OCI-LY1 (cell line): ENCODE measurements around the gene GATD1.
A peak's percentile ranks its signal among the peaks of the same experiment; 100 is the strongest.

Source experiments
- H2AFZ ChIP-seq: fragments of 200-600 bp; sonication (generic), shearing (Covaris generic); 2 replicates; pipeline ENCODE4 v1.6.0; 2014; ENCODE audit warnings: antibody characterized with exemption, mild to moderate bottlenecking, low read length
- H3F3A ChIP-seq: fragments of 200-600 bp; sonication (generic), shearing (Covaris generic); 2 replicates; pipeline ENCODE4 v1.6.0; 2014; ENCODE audit warnings: mild to moderate bottlenecking, antibody characterized with exemption, low read length, moderate library complexity; ENCODE audit not compliant: insufficient read depth
- H3K27ac ChIP-seq: fragments of 200-600 bp; sonication (generic); 2 replicates; pipeline ENCODE4 v1.5.1; 2014; ENCODE audit warnings: low read length, mixed run types, mild to moderate bottlenecking, low read depth; ENCODE audit not compliant: poor library complexity, severe bottlenecking
- H3K27me3 ChIP-seq: fragments of 200-600 bp; sonication (generic); 2 replicates; pipeline ENCODE4 v1.6.0; 2014; ENCODE audit warnings: antibody characterized with exemption, mild to moderate bottlenecking, low read length, moderate library complexity; ENCODE audit not compliant: insufficient read depth
- H3K36me3 ChIP-seq: fragments of 200-600 bp; sonication (generic); 2 replicates; pipeline ENCODE4 v1.6.1; 2014; ENCODE audit warnings: mild to moderate bottlenecking, antibody characterized with exemption, low read length, moderate library complexity, mixed read lengths; ENCODE audit not compliant: insufficient read depth
- H3K4me1 ChIP-seq: fragments of 200-600 bp; sonication (generic); 2 replicates; pipeline ENCODE4 v1.5.1; 2014; ENCODE audit warnings: mild to moderate bottlenecking, low read length, moderate library complexity; ENCODE audit not compliant: insufficient read depth, severe bottlenecking
- H3K4me2 ChIP-seq: fragments of 200-600 bp; sonication (generic), shearing (Covaris generic); 2 replicates; pipeline ENCODE4 v1.6.1; 2014; ENCODE audit warnings: low read length
- H3K4me3 ChIP-seq: fragments of 200-600 bp; sonication (generic); 2 replicates; pipeline ENCODE4 v1.5.1; 2014; ENCODE audit warnings: low read length, low read depth, mild to moderate bottlenecking, mixed read lengths; ENCODE audit not compliant: poor library complexity, severe bottlenecking
- H3K79me2 ChIP-seq: fragments of 200-600 bp; shearing (Covaris generic); 2 replicates; pipeline ENCODE4 v1.6.1; 2016; ENCODE audit warnings: mixed run types, low read length, mixed read lengths; ENCODE audit not compliant: insufficient read depth
- H3K9ac ChIP-seq: fragments of 200-600 bp; sonication (generic), shearing (Covaris generic); 2 replicates; pipeline ENCODE4 v1.6.1; 2014; ENCODE audit warnings: mild to moderate bottlenecking, low read length, mixed read lengths
- H3K9me2 ChIP-seq: fragments of 200-600 bp; sonication (generic), shearing (Covaris generic); 2 replicates; pipeline ENCODE4 v1.6.1; 2014; ENCODE audit warnings: low read depth, mild to moderate bottlenecking, low read length, mixed read lengths
- H3K9me3 ChIP-seq: fragments of 200-600 bp; shearing (Covaris generic); 2 replicates; pipeline ENCODE4 v1.6.1; 2014; ENCODE audit warnings: low read length, mixed read lengths
- H4K20me1 ChIP-seq: fragments of 200-600 bp; sonication (generic), shearing (Covaris generic); 2 replicates; pipeline ENCODE4 v1.6.0; 2016; ENCODE audit warnings: mild to moderate bottlenecking, low read length; ENCODE audit not compliant: insufficient read depth
- CTCF ChIP-seq: fragments of 200-600 bp; sonication (generic), shearing (Covaris generic); IDR thresholded peaks from 2 replicates; pipeline ENCODE4 v1.5.1; 2017; ENCODE audit warnings: mild to moderate bottlenecking, antibody characterized with exemption, low read length, moderate library complexity, mixed read lengths
- EZH2 ChIP-seq: fragments of 200-600 bp; sonication (generic), shearing (Covaris generic); IDR thresholded peaks from 2 replicates; pipeline ENCODE4 v1.8.0; 2017; ENCODE audit warnings: borderline replicate concordance, mixed run types, mild to moderate bottlenecking, antibody characterized with exemption, low read length, moderate library complexity, mixed read lengths

GATD1 gene

GRCh38 chr11:762421-763072 is 14.7 kb downstream of the GATD1 start:
- Histone ChIP-seq H3K4me3 (no peak overlapping the region), H3K79me2 (no peaks in the 10 kb centered on the region), H2AFZ (no peak overlapping the region), H4K20me1 (no peaks in the 10 kb centered on the region), H3K9ac (no peak overlapping the region; the same call in 1 of the 2 replicates), H3K27me3 (no peaks in the 10 kb centered on the region), H3K9me3 (no peaks in the 10 kb centered on the region), H3K9me2 (no peaks in the 10 kb centered on the region), H3K36me3 (peaks cover 89% of the 10 kb centered on the region), H3K4me2 (no peak overlapping the region), H3K4me1 (peaks cover 5% of the 10 kb centered on the region), H3F3A (no peaks in the 10 kb centered on the region), H3K27ac (peak overlapping the region; percentile 47)
- TF ChIP-seq EZH2 (no peak), CTCF (peak; percentile 39; the same call in 1 of the 2 replicates)

GRCh38 chr11:761526-762108 is 15.7 kb downstream of the GATD1 start:
- H3F3A ChIP-seq: no peaks in the 10 kb centered on the region
- H3K79me2 ChIP-seq: no peaks in the 10 kb centered on the region
- peaks cover 5% of the 10 kb centered on the region for H3K4me1 ChIP-seq
- H3K4me3 ChIP-seq: no peak overlapping the region
- H3K9me2 ChIP-seq: no peaks in the 10 kb centered on the region
- peaks cover 89% of the 10 kb centered on the region for H3K36me3 ChIP-seq
- H3K4me2 ChIP-seq: no peak overlapping the region
- no peaks in the 10 kb centered on the region for H3K9me3 ChIP-seq
- TF ChIP-seq EZH2 (no peak), CTCF (no peak)
- H4K20me1 ChIP-seq: no peaks in the 10 kb centered on the region
- H3K27ac ChIP-seq: no peak overlapping the region
- H3K9ac ChIP-seq: no peak overlapping the region
- H2AFZ ChIP-seq: no peak overlapping the region
- no peaks in the 10 kb centered on the region for H3K27me3 ChIP-seq

- peaks cover 5% of the 10 kb centered on the region for H3K4me1 ChIP-seq
- peaks cover 91% of the 10 kb centered on the region for H3K36me3 ChIP-seq
- no peaks in the 10 kb centered on the region for H3K9me2 ChIP-seq
- H2AFZ ChIP-seq: no peak overlapping the region
- no peak overlapping the region for H3K4me3 ChIP-seq
- no peaks in the 10 kb centered on the region for H3F3A ChIP-seq
- H3K4me2 ChIP-seq: no peak overlapping the region
- H3K27me3 ChIP-seq: no peaks in the 10 kb centered on the region
- H3K9me3 ChIP-seq: no peaks in the 10 kb centered on the region
- H3K9ac ChIP-seq: no peak overlapping the region
- TF ChIP-seq CTCF (no peak), EZH2 (no peak)
- H3K27ac ChIP-seq: no peak overlapping the region
- H3K79me2 ChIP-seq: no peaks in the 10 kb centered on the region
- no peaks in the 10 kb centered on the region for H4K20me1 ChIP-seq
Measured at GRCh38 chr11:760236-760635, 17.1 kb downstream of the GATD1 start.
